Calu3 (cell line): Measurements from ENCODE around the gene ABCG4. TPM values are rescaled to one million over a fixed set of nuclear protein-coding genes. Genes with fewer than 3 reads are reported as not detected.

ENCODE experiments used
- BruUV-seq: library from RNA; stranded (reverse); fragments of 400-500 nt; replicated peaks from 2 replicates; lab custom pipeline; 2021; lab: Mats Ljungman, UMichigan
- CTCF ChIA-PET: fragments of 300-600 bp; sonication (Branson Sonifier 250); formaldehyde crosslinking; loops from one replicate; lab custom pipeline; 2022; ENCODE audit warnings: antibody characterized with exemption; lab: Charles Lee
- DNase-seq: peaks from one replicate; pipeline ENCODE4 v3.0.0; 2022
- H3K27ac Mint-ChIP-seq: one replicate; pipeline ENCODE4 v1.8.0; 2022; ENCODE audit warnings: mixed read lengths; ENCODE audit not compliant: unreplicated experiment
- H3K27me3 Mint-ChIP-seq: one replicate; pipeline ENCODE4 v1.8.0; 2022; ENCODE audit warnings: mixed read lengths; ENCODE audit not compliant: unreplicated experiment
- H3K36me3 Mint-ChIP-seq: one replicate; pipeline ENCODE4 v1.8.0; 2022; ENCODE audit warnings: mild to moderate bottlenecking, moderate library complexity, mixed read lengths; ENCODE audit not compliant: insufficient read depth, unreplicated experiment
- H3K4me1 Mint-ChIP-seq: one replicate; pipeline ENCODE4 v1.8.0; 2022; ENCODE audit warnings: mild to moderate bottlenecking, low read depth, mixed read lengths; ENCODE audit not compliant: unreplicated experiment
- H3K4me3 Mint-ChIP-seq: one replicate; pipeline ENCODE4 v1.8.0; 2022; ENCODE audit warnings: mild to moderate bottlenecking, low read depth, moderate library complexity, mixed read lengths; ENCODE audit not compliant: unreplicated experiment
- H3K9me3 Mint-ChIP-seq: one replicate; pipeline ENCODE4 v1.8.0; 2022; ENCODE audit warnings: low read depth, mixed read lengths; ENCODE audit not compliant: unreplicated experiment
- CTCF ChIP-seq: fragments of 200-600 bp; IDR thresholded peaks from one replicate; pipeline ENCODE4 v1.8.0; 2022; ENCODE audit warnings: antibody characterized with exemption; ENCODE audit not compliant: unreplicated experiment
- intact Hi-C: fragments of 100-400 bp; cut with micrococcal nuclease; formaldehyde crosslinking; loops from one replicate; pipeline ENCODE4 v1.10.0; 2022; ENCODE audit not compliant: unreplicated experiment
- total RNA-seq: library from RNA; stranded (reverse); gene quantifications from 2 replicates; pipeline ENCODE4 v1.2.3, GENCODE V29; 2022

Gene ABCG4
- total RNA-seq, 1 experiment from 2014 or later = not detected

GRCh38 chr11:119116601-119117000, 32.3 kb upstream of the ABCG4 start:
- H3K36me3 Mint-ChIP-seq = peaks cover 23% of the 10 kb centered on the region

GRCh38 chr11:119117004-119117706, 31.7 kb upstream of the ABCG4 start:
- TF ChIP-seq CTCF = no peak
- Mint-ChIP-seq H3K4me3 (no peak overlapping the region), H3K27me3 (no peaks in the 10 kb centered on the region), H3K9me3 (no peaks in the 10 kb centered on the region), H3K27ac (no peak overlapping the region), H3K4me1 (peaks cover 15% of the 10 kb centered on the region), H3K36me3 (peaks cover 28% of the 10 kb centered on the region)
- intact Hi-C loops = no loop called here
- no peak for DNase-seq
- CTCF ChIA-PET = no interaction called here
- BruUV-seq = no TSS peak

More at GRCh38 chr11:119116601-119117000, 32.3 kb upstream of the ABCG4 start:
- no peak for TF ChIP-seq CTCF
- no TSS peak for BruUV-seq
- CTCF ChIA-PET = no interaction called here
- DNase-seq = no peak
- peaks cover 12% of the 10 kb centered on the region for H3K4me1 Mint-ChIP-seq
- no peaks in the 10 kb centered on the region for H3K27me3 Mint-ChIP-seq
- H3K9me3 Mint-ChIP-seq = no peaks in the 10 kb centered on the region
- intact Hi-C loops = no loop called here
- H3K27ac Mint-ChIP-seq = no peak overlapping the region
- no peak overlapping the region for H3K4me3 Mint-ChIP-seq

GRCh38 chr11:119118227-119118626, 30.6 kb upstream of the ABCG4 start:
- no TSS peak for BruUV-seq
- Mint-ChIP-seq H3K4me1 (peaks cover 24% of the 10 kb centered on the region), H3K4me3 (no peak overlapping the region), H3K9me3 (no peaks in the 10 kb centered on the region), H3K27me3 (no peaks in the 10 kb centered on the region), H3K27ac (no peak overlapping the region), H3K36me3 (peaks cover 32% of the 10 kb centered on the region)
- no peak for TF ChIP-seq CTCF
- DNase-seq = no peak
- CTCF ChIA-PET = interaction anchor here (0.9 kb wide), 1 partner anchor 88 kb away, joined by 5 read pairs; the partner anchor contains the start of gene CBL
- intact Hi-C loops = no loop called here

GRCh38 chr11:119118946-119119345, 29.9 kb upstream of the ABCG4 start:
- H3K36me3 Mint-ChIP-seq = peaks cover 33% of the 10 kb centered on the region
- DNase-seq = no peak
- no peaks in the 10 kb centered on the region for H3K9me3 Mint-ChIP-seq
- TF ChIP-seq CTCF = no peak
- H3K4me3 Mint-ChIP-seq = no peak overlapping the region
- CTCF ChIA-PET = interaction anchor here (0.9 kb wide), 1 partner anchor 87 kb away, joined by 5 read pairs; the partner anchor contains the start of gene CBL
- no peaks in the 10 kb centered on the region for H3K27me3 Mint-ChIP-seq
- peaks cover 24% of the 10 kb centered on the region for H3K4me1 Mint-ChIP-seq
- intact Hi-C loops = no loop called here
- BruUV-seq = no TSS peak
- H3K27ac Mint-ChIP-seq = no peak overlapping the region
